ENCODE measurements around the gene GPR45. TPM values are rescaled to one million over a fixed set of nuclear protein-coding genes. Genes with fewer than 3 reads are reported as not detected.

GPR45 gene
- total and polyA plus RNA-seq, 9 of the 15 experiments (the other 6 are each of a cell fraction or from before 2014, with no cell fraction given), result not detected

DNA sequence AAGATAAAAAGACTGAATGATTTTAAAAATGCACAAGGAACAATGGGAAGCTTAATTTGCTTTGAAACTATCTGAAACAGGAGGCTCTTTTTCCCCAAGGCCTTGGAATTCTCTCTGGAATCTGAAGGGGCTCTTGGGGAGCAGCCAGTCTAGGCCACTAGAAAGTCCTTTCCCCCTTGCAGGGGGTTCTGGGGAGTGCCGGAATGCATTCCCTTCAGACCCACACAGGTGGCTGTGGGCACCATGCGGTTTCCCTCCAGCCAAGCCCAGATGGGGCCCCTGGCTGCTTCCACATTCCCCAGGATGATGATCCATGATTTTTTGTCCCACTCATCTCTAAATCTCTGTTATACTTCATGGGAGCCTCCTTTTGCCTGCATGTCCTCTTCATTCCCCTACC, 10.7 kb downstream of the GPR45 start:
- no peak overlapping the region for H3K9ac ChIP-seq (ENCODE audit: insufficient read depth in 1 of 2, low read depth in 2 of 2, low read length in 2 of 2)
- WGBS (ENCODE audit: insufficient coverage, low coverage, missing lambda C conversion rate), result 7% methylated on average over 2 of the region's 2 CpGs
- POLR2A ChIA-PET, result interaction anchor here (0.6 kb wide), 1 partner anchor 55 kb away, joined by 3 read pairs; no protein-coding TSS in a partner anchor
- no peak for DNase-seq (ENCODE audit: extremely low read depth in 1 of 4, low spot score in 3 of 4)
- no peaks in the 10 kb centered on the region for H4K20me1 ChIP-seq (replicated peaks; ENCODE audit: control insufficient read depth, insufficient read depth, low read length)
- ATAC-seq, result no peak
- no TSS peak for BruUV-seq (replicated peaks)
- H3K79me2 ChIP-seq (ENCODE audit: control insufficient read depth, insufficient read depth, low read length), result no peaks in the 10 kb centered on the region
- no peak overlapping the region for H3K4me3 ChIP-seq
- no peaks in the 10 kb centered on the region; the same call in 1 of the 2 replicates for H3K9me3 ChIP-seq (replicated peaks; ENCODE audit: control insufficient read depth, insufficient read depth, low read depth, low read length)
- no peak overlapping the region for H2AFZ ChIP-seq (ENCODE audit: low read depth, low read length)
- H3K9me1 ChIP-seq (ENCODE audit: control insufficient read depth, insufficient read depth, low read length), result no peaks in the 10 kb centered on the region
- in situ Hi-C loops (cut with MboI), result no loop called here
- no peak overlapping the region for H3K27ac ChIP-seq (ENCODE audit: extremely low read depth, low read depth, low read length)
- TF ChIP-seq, protein P1, sequence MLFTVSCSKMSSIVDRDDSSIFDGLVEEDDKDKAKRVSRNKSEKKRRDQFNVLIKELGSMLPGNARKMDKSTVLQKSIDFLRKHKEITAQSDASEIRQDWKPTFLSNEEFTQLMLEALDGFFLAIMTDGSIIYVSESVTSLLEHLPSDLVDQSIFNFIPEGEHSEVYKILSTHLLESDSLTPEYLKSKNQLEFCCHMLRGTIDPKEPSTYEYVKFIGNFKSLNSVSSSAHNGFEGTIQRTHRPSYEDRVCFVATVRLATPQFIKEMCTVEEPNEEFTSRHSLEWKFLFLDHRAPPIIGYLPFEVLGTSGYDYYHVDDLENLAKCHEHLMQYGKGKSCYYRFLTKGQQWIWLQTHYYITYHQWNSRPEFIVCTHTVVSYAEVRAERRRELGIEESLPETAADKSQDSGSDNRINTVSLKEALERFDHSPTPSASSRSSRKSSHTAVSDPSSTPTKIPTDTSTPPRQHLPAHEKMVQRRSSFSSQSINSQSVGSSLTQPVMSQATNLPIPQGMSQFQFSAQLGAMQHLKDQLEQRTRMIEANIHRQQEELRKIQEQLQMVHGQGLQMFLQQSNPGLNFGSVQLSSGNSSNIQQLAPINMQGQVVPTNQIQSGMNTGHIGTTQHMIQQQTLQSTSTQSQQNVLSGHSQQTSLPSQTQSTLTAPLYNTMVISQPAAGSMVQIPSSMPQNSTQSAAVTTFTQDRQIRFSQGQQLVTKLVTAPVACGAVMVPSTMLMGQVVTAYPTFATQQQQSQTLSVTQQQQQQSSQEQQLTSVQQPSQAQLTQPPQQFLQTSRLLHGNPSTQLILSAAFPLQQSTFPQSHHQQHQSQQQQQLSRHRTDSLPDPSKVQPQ (CRISPR knock-in tag; IDR thresholded peaks at IDR 0.05; ENCODE audit: borderline replicate concordance), result no peak
- no peak for FAIRE-seq
- peaks cover 11 to 31% of the 10 kb centered on the region in 2 experiments; a peak in 4 of 5 replicates for H3K27me3 ChIP-seq (ENCODE audit: control insufficient read depth in 2 of 2, insufficient read depth in 2 of 2, low read length in 2 of 2)
- intact Hi-C loops (cut with micrococcal nuclease), result no loop called here
- CTCF ChIA-PET (ENCODE audit: low intra/inter-chr PET ratio), result no interaction called here
- peaks cover 0 to 7% of the 10 kb centered on the region in 2 experiments; a peak in 4 of 5 replicates for H3K4me1 ChIP-seq (replicated peaks in 1 of 2; ENCODE audit: control insufficient read depth in 2 of 2, insufficient read depth in 2 of 2, low read length in 2 of 2)
- no peaks in the 10 kb centered on the region for H3K36me3 ChIP-seq (ENCODE audit: control insufficient read depth, insufficient read depth, low read length)
- H3K4me2 ChIP-seq (ENCODE audit: insufficient read depth, low read length), result no peak overlapping the region

All from K562 (cell line).